Activated naive CD4-positive, alpha-beta T cell treated with anti-CD3 and anti-CD28 coated beads for 36 hours (primary cell): ENCODE data around the gene GRK2. TPM values are rescaled to one million over a fixed set of nuclear protein-coding genes. Genes with fewer than 3 reads are reported as not detected.

Source experiments
- CTCF ChIA-PET: fragments of 350-600 bp; sonication (Branson Sonifier 250); formaldehyde crosslinking; loops from one replicate; lab custom pipeline; 2021; ENCODE audit warnings: antibody characterized with exemption; lab: Charles Lee
- DNase-seq: peaks from one replicate; pipeline ENCODE4 v3.0.0-alpha.2; 2020
- H3K27ac Mint-ChIP-seq: one replicate; pipeline ENCODE4 v1.8.0; 2021; ENCODE audit warnings: mild to moderate bottlenecking, mixed read lengths
- H3K27me3 Mint-ChIP-seq: one replicate; pipeline ENCODE4 v1.8.0; 2021; ENCODE audit warnings: low read depth, mixed read lengths
- H3K36me3 Mint-ChIP-seq: one replicate; pipeline ENCODE4 v1.8.0; 2021; ENCODE audit warnings: low read depth, mixed read lengths
- H3K4me1 Mint-ChIP-seq: one replicate; pipeline ENCODE4 v1.8.0; 2021; ENCODE audit warnings: low read depth, mixed read lengths
- H3K4me3 Mint-ChIP-seq: one replicate; pipeline ENCODE4 v1.8.0; 2021; ENCODE audit warnings: mild to moderate bottlenecking, moderate library complexity, mixed read lengths
- H3K9me3 Mint-ChIP-seq: one replicate; pipeline ENCODE4 v1.8.0; 2021; ENCODE audit warnings: mixed read lengths
- intact Hi-C: fragments of 100-400 bp; cut with micrococcal nuclease; formaldehyde crosslinking; loops from one replicate; pipeline ENCODE4 v1.15.1; 2023
- total RNA-seq, 2 experiments: library from RNA; stranded (reverse); gene quantifications; one replicate each; pipeline ENCODE4 v1.2.3, GENCODE V29; 2021

GRK2 gene
- total RNA-seq, 2 experiments from 2014 or later: 293 to 295 TPM

DNA sequence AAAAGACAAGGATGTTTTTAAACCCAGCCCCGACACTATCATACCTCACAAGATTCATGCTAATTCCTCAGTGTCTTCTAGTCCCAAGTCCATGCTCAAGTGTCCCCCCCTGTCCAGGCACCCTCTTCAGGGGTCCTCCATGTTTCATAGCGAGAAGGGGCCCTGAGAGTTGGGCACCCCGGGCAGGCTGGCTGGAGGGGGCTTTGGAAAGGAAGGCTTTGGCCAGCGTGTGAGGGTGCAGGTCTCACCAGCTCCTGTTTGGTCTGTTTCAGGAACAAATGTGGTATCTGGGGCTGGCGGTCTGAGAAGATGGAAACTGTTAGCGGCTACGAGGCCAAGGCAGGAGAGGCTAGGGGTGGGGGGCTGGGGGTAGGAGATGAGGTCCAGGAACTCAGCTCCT is 32.5 kb downstream of the GRK2 start:
- Mint-ChIP-seq H3K27ac (no peak overlapping the region), H3K4me1 (peaks cover 13% of the 10 kb centered on the region), H3K4me3 (no peak overlapping the region)

DNA sequence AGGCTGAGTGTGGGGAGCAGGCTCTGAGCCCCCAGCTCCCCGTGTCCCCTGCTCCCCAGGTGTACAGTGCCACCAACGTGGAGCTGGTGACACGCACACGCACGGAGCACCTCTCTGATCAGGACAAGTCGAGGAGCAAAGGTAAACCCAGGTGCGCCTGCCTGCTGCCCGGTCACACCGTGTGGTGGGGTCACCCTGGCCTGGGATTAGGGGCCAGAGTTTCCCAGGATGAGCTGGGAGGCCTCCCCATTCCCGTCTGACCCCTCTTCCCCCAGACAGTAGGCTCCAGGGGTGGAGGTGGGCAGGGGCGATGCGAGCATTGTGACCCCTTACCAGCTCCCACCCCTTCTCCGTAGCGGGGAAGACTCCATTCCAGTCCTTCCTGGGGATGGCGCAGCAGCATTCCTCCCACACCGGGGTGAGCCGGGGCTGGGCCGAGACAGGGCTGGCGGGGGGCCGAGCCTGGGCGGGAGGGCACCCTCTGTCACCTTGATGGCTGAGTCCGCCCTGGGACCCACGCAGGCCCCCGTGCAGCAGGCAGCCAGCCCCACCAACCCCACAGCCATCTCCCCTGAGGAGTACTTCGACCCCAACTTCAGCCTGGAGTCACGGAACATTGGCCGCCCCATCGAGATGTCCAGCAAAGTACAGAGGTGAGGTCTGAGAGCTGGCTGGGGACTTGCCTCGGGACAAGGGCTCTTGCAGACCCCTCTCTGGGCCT is 33.4 kb downstream of the GRK2 start:
- no peak for DNase-seq
- Mint-ChIP-seq H3K27me3 (no peaks in the 10 kb centered on the region), H3K27ac (no peak overlapping the region), H3K4me3 (no peak overlapping the region), H3K9me3 (peaks cover 8% of the 10 kb centered on the region), H3K36me3 (peaks cover 32% of the 10 kb centered on the region), H3K4me1 (peaks cover 9% of the 10 kb centered on the region)
- intact Hi-C loops: no loop called here
- CTCF ChIA-PET: no interaction called here

More for the DNA sequence above, 32.5 kb downstream of the GRK2 start:
- intact Hi-C loops: no loop called here
- Mint-ChIP-seq H3K36me3 (peaks cover 38% of the 10 kb centered on the region), H3K27me3 (no peaks in the 10 kb centered on the region), H3K9me3 (peaks cover 8% of the 10 kb centered on the region)
- CTCF ChIA-PET: no interaction called here
- no peak for DNase-seq

DNA sequence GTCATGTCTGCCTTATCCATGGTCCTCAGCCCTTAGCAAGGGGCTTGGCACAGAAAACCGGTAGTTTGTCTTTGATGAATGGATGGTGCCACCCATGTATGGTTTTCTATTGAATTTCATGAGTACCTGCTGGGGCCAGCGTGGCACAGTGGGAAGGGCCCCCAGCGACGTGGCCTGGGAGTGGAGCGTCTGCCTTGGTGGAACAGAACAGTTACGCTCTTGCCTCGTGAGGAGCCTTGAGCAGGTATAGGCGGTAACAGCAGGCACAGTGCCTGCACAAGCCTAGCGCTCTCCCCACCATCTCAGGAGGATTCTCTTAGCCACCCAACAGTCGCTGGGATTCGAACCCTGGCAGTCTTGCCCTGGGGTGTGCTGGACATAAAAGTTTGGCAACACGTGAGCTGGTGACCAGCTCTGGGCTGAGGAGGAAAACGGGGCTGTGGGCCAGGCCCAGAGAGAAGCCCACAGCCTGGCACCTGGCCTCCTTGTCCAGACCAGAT is 34.0 kb downstream of the GRK2 start:
- no peak for DNase-seq
- CTCF ChIA-PET: interaction anchor here (1.2 kb wide), 1 partner anchor 9 kb away, joined by 3 read pairs; no protein-coding TSS in a partner anchor
- intact Hi-C loops: no loop called here
- peaks cover 9% of the 10 kb centered on the region for H3K4me1 Mint-ChIP-seq
- no peak overlapping the region for H3K4me3 Mint-ChIP-seq
- H3K36me3 Mint-ChIP-seq: peaks cover 28% of the 10 kb centered on the region
- no peaks in the 10 kb centered on the region for H3K27me3 Mint-ChIP-seq
- H3K27ac Mint-ChIP-seq: no peak overlapping the region
- peaks cover 8% of the 10 kb centered on the region for H3K9me3 Mint-ChIP-seq

DNA sequence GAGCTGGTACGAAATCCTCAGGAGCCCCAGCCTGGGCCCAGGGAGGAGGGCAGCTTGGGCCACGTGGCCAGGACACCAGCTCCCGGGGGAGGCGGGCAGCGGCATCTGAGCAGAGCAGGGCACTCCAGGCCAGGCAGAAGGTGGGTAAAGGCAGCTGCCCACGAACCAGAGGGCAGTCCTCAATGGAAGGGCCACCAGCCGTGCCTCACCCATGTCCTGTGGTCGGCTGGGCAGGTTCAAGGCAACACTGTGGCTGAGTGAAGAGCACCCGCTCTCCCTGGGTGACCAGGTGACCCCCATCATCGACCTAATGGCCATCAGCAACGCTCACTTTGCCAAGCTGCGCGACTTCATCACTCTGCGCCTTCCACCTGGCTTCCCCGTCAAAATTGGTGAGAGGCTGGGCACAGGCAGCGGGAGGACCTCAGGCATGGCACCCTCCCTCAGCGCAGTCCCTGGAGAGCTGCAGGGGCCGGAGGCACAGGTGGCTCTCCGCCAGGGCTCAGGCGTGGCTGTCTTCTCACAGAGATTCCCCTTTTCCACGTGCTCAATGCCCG is 34.6 kb downstream of the GRK2 start:
- CTCF ChIA-PET: interaction anchor here (1.2 to 3.1 kb wide), 2 partner anchors 10 to 38 kb away, joined by 3 to 11 read pairs; no protein-coding TSS in a partner anchor
- Mint-ChIP-seq H3K27me3 (no peaks in the 10 kb centered on the region), H3K27ac (no peak overlapping the region), H3K9me3 (peaks cover 7% of the 10 kb centered on the region), H3K4me3 (no peak overlapping the region), H3K36me3 (peaks cover 23% of the 10 kb centered on the region), H3K4me1 (peaks cover 9% of the 10 kb centered on the region)
- DNase-seq: no peak
- intact Hi-C loops: no loop called here

DNA sequence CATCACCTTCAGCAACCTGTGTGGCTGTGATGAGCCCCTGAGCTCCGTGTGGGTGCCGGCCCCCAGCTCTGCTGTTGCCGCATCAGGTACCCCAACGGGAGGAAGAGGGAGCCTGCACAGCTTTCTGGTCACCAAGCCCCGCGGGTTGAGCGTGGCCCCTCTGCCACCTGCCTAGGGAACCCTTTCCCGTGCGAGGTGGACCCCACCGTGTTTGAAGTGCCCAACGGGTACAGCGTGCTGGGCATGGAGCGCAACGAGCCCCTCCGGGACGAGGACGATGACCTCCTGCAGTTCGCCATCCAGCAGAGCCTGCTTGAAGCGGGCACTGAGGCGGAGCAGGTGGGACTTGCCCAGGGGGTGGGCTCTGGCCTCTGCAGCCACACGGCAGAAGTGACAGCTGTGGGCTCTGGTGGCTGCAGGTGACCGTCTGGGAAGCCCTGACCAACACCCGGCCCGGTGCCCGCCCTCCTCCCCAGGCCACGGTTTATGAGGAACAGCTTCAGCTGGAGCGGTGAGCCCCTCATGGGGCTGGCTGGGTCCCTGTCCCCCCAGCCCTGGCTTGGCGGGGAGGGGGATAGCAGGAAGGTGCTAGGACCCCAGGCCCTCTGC is 35.1 kb downstream of the GRK2 start:
- Mint-ChIP-seq H3K27me3 (no peaks in the 10 kb centered on the region), H3K4me3 (no peak overlapping the region), H3K4me1 (peaks cover 7% of the 10 kb centered on the region), H3K9me3 (peaks cover under 1% of the 10 kb centered on the region), H3K27ac (no peak overlapping the region), H3K36me3 (peaks cover 17% of the 10 kb centered on the region)
- intact Hi-C loops: no loop called here
- CTCF ChIA-PET: interaction anchor here (1.2 to 3.1 kb wide), 3 partner anchors 10 to 39 kb away, joined by 3 to 11 read pairs (median 6); no protein-coding TSS in a partner anchor
- no peak for DNase-seq

DNA sequence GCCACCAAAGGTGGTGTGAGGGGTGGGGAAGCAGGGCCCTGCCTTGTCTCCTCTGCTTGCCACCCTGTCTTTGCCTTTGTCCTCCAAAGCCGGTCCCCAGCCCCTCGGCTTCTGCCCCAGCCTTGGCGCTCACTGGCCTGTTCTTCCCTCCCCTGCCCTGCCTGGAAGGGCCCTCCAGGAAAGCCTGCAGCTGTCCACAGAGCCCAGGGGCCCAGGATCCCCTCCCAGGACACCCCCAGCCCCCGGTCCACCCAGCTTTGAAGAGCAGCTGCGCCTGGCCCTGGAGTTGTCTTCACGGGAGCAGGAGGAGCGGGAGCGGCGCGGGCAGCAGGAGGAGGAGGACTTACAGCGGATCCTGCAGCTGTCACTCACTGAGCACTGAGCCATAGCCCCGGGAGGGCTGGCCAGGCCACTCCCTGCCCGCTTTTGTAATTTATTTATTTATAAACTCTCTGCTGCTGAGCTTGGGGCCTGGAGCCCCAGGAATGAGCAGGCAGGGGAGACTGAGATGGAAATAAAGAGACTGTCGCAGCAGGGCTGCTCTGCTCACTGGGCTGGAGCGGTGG is 35.8 kb downstream of the GRK2 start:
- Mint-ChIP-seq H3K9me3 (no peaks in the 10 kb centered on the region), H3K36me3 (peaks cover 11% of the 10 kb centered on the region), H3K27me3 (no peaks in the 10 kb centered on the region), H3K4me1 (peaks cover 7% of the 10 kb centered on the region), H3K4me3 (no peak overlapping the region), H3K27ac (no peak overlapping the region)
- intact Hi-C loops: no loop called here
- CTCF ChIA-PET: interaction anchor here (2.1 to 3.1 kb wide), 2 partner anchors 15 to 40 kb away, joined by 6 to 11 read pairs; no protein-coding TSS in a partner anchor
- no peak for DNase-seq

DNA sequence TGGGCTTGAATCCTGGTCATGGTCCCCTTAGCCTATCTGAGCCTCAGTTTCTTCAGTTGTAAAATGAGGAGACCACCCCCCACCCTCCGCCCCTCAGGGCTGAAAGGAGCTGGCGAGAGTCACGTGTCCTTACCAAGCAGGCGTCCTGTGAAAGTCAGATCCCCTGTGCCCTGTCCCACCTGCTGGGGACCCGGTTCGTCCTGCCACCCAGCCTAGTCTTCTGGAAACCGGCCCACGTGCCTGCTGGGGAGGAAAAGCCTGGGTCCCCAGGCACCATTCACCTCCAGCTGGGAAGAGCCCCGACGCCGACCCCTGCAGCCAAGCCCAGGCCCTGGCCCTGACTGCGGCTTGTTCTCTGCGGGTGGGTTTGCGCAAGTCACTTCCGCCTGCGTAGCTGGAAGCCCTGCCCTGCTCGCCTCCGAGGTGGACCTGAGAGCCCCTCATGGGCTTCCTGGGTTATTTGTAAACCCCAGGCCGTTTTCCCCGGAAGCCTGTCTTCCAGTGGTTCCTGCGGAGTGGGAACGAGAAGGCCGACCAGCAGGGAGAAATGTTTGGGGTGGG is 36.4 kb downstream of the GRK2 start:
- DNase-seq: no peak
- CTCF ChIA-PET: interaction anchor here (1.1 to 3.1 kb wide), 4 partner anchors 15 to 43 kb away, joined by 5 to 11 read pairs (median 6); no protein-coding TSS in a partner anchor
- H3K27me3 Mint-ChIP-seq: no peaks in the 10 kb centered on the region
- no peaks in the 10 kb centered on the region for H3K9me3 Mint-ChIP-seq
- H3K36me3 Mint-ChIP-seq: peaks cover 10% of the 10 kb centered on the region
- intact Hi-C loops: no loop called here
- peaks cover 7% of the 10 kb centered on the region for H3K4me1 Mint-ChIP-seq
- no peak overlapping the region for H3K27ac Mint-ChIP-seq
- H3K4me3 Mint-ChIP-seq: peak overlapping the region; percentile 15

DNA sequence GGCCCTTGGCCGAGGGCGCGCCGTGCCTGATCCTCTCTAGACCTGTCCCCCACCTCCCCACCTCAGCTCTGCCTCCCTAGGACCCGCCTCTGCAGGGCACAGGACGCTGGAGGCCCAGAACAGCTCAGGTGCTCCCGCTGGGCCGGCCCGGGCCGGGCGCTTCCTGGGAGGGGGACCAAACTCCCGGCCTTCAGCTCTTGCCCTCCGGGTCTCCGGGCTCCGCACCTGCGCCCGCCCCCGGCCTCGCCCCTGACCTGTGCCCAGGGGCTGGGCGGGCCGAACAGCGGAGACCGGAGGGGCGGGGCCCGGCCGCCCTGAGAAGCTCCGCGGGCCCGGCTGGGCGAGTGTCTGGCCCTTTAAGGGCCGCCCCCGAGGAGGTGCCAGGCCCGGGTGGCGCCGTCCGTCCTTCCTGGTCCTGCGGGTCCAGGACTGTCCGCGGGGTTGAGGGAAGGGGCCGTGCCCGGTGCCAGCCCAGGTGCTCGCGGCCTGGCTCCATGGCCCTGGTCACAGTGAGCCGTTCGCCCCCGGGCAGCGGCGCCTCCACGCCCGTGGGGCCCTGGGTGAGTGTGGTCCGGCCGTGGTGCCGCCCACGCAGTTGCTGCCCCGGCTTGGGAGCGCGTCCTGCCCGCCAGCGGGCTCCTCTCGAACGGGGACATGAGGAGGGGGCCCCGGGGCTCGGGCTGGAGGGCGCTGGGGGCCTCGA is 37.0 kb downstream of the GRK2 start, which contains the start of gene SSH3:
Gene SSH3, plus strand, starts transcription at position 399 of the 703 bp plus-strand sequence. Its CDS starts 96 bp downstream, at position 495.
- Mint-ChIP-seq H3K27me3 (no peaks in the 10 kb centered on the region), H3K4me3 (peak within 1 kb of the TSS; percentile 57), H3K36me3 (peaks cover 4% of the 10 kb centered on the region), H3K9me3 (no peaks in the 10 kb centered on the region), H3K27ac (no peak within 1 kb of the TSS), H3K4me1 (peaks cover 5% of the 10 kb centered on the region)
- CTCF ChIA-PET: interaction anchor here (1.1 to 3.1 kb wide), 4 partner anchors 14 to 42 kb away, joined by 5 to 11 read pairs (median 6); no protein-coding TSS in a partner anchor
- no peak for DNase-seq
- intact Hi-C loops: no loop called here

DNA sequence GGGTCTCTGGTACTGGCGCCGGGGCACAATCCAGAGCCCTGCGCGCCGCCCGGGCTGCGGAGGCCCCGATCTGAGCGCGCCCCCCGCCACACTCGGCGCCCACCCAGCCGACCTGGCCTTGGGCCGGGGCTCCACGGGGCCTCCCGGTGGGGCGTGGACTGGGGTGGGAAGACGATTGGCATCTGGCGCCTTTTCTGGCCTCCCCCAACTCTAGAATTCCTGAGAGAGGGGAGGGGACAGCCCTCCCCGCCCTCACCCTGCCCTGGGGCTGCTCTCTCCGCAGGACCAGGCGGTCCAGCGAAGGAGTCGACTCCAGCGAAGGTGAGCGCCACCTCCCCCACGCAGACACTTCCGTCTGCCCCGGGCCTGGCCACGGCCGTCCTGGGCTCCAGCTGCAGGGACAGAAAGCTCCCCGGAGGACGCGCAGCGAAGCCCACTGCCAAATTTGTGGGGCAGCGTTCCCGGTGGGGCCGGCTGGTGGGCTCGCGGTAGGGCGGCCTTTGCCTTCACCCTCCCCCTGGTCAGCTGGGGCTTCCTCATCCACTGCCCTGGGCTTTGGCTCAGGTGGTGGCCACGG is 37.6 kb downstream of the GRK2 start:
- H3K4me1 Mint-ChIP-seq: peaks cover 2% of the 10 kb centered on the region
- CTCF ChIA-PET: interaction anchor here (1.0 to 3.1 kb wide), 4 partner anchors 14 to 42 kb away, joined by 3 to 11 read pairs (median 6); no protein-coding TSS in a partner anchor
- intact Hi-C loops: no loop called here
- H3K9me3 Mint-ChIP-seq: no peaks in the 10 kb centered on the region
- DNase-seq: peak; percentile 33
- H3K4me3 Mint-ChIP-seq: peak overlapping the region; percentile 57
- H3K36me3 Mint-ChIP-seq: no peaks in the 10 kb centered on the region
- H3K27ac Mint-ChIP-seq: no peak overlapping the region
- H3K27me3 Mint-ChIP-seq: no peaks in the 10 kb centered on the region

DNA sequence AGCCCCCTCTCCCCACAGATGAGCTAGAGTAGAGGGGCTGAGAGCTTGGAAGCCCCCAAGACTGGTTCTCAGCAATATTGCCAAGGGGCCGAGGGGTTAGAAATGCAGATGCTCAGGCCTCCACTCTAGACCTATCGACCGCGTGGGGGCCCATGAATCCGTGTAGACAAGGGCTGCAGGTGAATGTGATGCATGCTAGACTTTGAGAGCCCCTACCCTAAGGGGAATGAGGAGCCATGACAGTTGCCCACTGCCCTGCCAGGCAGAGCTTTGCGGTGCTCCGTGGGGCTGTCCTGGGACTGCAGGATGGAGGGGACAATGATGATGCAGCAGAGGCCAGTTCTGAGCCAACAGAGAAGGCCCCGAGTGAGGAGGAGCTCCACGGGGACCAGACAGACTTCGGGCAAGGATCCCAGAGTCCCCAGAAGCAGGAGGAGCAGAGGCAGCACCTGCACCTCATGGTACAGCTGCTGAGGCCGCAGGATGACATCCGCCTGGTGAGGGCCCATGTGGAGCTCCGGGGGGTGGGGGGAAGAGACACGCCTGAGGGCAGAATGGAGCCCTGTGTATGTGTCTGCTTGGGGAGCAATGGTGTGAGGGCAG is 38.3 kb downstream of the GRK2 start:
- peaks cover 2% of the 10 kb centered on the region for H3K4me1 Mint-ChIP-seq
- H3K4me3 Mint-ChIP-seq: peak overlapping the region; percentile 57
- no peaks in the 10 kb centered on the region for H3K9me3 Mint-ChIP-seq
- CTCF ChIA-PET: interaction anchor here (1.0 kb wide), 1 partner anchor 43 kb away, joined by 3 read pairs; no protein-coding TSS in a partner anchor
- intact Hi-C loops: no loop called here
- H3K27ac Mint-ChIP-seq: no peak overlapping the region
- H3K27me3 Mint-ChIP-seq: no peaks in the 10 kb centered on the region
- DNase-seq: no peak
- no peaks in the 10 kb centered on the region for H3K36me3 Mint-ChIP-seq
